Activated CD4-positive, CD25-positive, alpha-beta regulatory T cell treated with anti-CD3 and anti-CD28 coated beads, Interleukin-2, amount 50 U/mL, for 72 hours (primary cell): ENCODE measurements around the gene BTNL9.
"Not testable (repeated sequence)": the region's sequence is repeated elsewhere in the genome, so short reads cannot be mapped to it uniquely, and the experiment has no call there.

Source experiments
- DNase-seq: peaks from one replicate; pipeline ENCODE4 v3.0.0; 2021

The BTNL9 gene

DNA sequence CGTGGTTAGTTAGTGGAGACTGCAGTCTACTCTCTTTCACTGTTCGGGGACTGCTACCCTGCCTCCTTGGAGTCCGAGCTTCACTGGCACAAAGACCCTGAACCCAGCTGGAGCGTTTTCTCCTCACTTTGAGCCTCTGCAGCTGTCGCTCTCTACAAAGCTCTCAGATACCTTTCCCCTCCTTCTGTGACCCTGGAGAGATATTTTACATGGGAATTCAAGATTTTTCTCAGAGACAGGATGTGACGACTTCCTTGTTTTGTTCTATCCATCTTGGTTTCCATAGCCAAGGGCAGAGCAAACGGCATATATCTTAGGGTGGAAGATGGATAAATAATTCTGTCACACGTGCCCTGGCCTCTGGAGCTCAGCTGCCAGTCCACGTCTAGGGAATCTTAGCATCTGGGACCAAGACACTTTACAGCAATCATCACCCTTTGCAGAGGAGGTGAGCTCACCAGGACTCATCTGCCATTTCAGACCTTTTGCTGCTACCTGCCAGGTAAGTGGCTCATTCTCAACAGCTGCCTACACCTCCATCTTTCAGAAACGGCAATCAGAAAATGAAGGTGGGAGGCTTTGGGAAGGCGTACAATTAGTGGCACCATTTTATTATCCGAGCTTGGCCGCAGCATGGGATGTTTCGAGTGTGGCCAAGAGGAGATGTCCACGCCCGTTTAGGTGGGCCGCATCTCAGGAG, at the start of gene BTNL9:
Gene BTNL9 (plus strand): TSS at position 336 of the 700 bp plus-strand sequence. CDS start 5,224 bp downstream, outside the sequence.
- DNase-seq: no peak

DNA sequence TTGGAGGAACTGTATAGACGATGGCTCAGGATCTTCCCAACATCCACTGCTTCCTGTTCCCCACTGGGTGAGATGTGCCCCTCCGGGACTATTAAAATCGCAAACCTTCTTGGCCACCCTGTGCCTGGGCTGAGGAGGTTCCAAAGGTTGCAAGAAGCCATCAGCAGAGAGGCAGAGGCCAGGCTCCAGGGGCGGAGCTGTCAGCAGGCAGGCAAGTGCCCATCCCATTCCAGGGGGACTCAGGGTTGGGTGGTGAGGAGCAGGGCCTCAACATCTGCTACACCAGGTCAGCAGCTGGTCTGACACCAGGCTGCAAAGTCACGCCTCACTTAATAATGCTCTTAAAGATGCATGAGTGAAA, 49.2 kb upstream of the BTNL9 start:
- no peak for DNase-seq

DNA sequence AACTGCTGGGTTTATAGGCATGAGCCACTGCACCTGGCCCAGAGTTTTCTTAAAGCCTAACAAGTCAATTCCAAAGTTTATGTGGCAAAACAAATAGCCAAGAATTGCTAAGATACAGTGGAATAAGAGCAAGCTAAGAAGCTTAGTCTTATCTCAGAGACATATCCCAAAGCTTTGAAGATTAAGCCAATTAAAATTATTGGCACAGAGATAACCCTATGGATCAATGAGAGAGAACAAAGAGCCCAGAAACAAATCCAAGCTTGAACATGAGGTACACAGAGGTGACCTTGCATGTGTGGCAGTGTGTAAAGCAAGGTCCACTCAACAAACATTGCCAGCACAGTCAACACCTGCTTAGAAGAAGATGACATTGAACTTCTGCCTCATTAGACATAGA, 38.1 kb upstream of the BTNL9 start:
- DNase-seq: no peak

DNA sequence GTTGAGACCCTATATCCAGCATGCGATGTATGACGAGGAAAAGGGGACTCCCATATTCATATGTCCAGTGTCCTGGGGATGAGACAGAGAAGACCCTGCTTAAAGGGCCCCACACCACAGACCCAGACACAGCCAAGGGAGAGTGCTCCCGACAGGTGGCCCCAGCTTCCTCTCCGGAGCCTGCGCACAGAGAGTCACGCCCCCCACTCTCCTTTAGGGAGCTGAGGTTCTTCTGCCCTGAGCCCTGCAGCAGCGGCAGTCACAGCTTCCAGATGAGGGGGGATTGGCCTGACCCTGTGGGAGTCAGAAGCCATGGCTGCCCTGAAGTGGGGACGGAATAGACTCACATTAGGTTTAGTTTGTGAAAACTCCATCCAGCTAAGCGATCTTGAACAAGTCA, 34.3 kb upstream of the BTNL9 start:
- DNase-seq: no peak

DNA sequence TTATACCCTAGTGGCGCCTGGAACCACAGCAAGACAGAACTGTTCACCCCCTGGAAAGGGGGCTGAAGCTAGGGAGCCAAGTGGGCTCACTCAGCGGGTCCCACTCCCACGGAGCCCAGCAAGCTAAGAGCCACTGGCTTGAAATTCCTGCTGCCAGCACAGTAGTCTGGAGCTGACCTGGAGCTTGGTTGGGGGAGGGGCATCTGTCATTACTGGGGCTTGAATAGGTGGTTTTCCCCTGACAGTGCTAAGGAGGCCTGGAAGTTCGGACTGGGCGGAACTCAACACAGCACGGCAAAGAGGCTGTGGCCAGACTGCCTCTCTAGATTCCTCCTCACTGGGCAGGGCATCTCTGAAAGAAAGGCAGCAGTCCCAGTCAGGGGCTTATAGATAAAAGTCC, 31.9 kb upstream of the BTNL9 start:
- DNase-seq: no peak

DNA sequence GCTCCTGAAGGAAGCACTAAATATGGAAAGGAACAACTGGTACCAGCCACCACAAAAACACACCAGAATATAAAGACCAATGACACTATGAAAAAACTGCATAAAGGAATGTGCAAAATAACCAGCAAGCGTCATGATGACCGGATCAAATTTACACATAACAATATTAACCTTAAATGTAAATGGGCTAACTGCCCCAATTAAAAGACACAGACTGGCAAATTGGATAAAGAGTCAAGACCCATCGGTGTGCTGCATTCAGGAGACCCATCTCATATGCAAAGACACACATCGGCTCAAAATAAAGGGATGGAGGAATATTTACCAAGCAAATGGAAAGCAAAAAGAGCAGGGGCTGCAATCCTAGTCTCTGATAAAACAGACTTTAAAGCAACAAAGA, 30.0 kb upstream of the BTNL9 start:
- not testable (repeated sequence) for DNase-seq

DNA sequence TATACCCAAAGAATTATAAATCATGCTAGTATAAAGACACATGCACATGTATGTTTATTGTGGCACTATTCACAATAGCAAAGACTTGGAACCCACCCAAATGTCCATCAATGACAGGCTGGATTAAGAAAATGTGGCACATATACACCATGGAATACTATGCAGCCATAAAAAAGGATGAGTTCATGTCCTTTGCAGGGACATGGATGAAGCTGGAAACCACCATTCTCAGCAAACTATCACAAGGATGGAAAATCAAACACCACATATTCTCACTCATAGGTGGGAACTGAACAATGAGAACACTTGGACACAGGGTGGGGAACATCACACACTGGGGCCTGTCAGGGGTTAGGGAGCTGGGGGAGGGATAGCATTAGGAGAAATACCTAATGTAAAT, 25.4 kb upstream of the BTNL9 start:
- DNase-seq: not testable (repeated sequence)

DNA sequence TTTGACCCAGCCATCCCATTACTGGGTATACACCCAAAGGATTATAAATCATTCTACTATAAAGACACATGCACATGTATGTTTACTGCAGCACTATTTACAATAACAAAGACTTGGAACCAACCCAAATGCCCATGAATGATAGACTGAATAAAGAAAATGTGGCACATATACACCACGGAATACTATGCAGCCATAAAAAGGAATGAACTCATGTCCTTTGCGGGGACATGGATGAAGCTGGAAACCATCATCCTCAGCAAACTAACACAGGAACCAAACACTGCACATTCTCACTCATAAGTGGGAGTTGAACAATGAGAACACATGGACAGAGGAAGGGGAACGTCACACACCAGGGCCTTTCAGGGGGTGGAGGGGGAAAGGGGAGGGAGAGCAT, 22.6 kb upstream of the BTNL9 start:
- DNase-seq: not testable (repeated sequence)

DNA sequence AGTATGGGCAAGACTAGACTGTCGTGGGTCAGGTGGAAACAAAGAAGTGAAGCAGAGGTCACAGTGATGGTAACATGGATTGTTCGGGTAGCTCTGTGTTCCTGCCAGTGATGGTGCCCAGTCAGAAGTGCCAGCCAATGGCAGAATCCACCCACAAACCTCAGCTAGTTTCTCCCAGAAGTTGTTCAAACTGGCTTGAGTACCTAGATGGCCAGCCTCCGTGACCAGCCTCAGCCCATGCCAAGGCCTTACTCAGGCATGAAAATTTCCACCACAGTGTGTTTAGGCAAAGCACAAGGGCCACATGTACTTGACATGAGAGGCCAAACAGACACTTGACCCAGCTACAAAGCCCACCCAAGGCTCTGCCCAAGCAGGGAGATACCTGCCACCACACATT, 19.4 kb upstream of the BTNL9 start:
- DNase-seq: no peak

DNA sequence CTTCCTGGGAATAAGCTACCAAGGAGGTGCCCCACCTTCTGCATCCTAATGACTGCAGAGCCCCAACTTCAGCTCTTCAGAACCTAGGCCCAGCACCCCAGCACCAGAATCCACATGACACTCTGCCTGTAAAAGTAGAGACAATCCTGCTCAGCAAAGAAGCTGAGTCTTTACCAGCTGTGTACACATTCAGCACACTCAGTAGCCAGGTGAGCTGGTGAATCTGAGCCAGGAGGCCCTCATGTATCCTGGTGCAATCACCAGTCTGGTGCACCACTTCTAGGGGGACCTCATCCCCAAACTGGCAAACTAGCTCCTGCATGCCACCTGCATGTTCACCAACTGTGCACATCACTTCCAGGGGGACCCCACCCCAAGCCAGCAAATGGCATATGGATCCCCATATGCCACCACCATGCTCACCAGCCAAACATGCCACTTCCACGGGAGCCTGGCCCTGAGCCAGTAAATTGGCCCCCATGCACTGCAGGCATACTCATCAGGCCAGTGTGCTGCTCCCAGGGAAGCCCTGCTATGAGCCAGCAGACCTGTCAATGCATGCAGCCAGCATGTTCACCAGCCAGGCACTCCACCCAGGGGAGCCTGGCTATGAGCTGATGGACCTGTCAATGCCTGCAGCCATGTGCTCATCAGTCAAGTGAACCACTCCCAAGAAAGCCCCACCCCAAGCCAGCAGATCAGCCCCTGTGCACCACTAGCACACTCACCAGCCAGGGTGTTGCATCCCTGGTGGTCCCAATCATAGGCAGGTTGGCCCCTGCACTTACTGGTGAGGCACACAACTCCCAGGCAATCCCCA, 15.6 kb upstream of the BTNL9 start:
- no peak for DNase-seq

DNA sequence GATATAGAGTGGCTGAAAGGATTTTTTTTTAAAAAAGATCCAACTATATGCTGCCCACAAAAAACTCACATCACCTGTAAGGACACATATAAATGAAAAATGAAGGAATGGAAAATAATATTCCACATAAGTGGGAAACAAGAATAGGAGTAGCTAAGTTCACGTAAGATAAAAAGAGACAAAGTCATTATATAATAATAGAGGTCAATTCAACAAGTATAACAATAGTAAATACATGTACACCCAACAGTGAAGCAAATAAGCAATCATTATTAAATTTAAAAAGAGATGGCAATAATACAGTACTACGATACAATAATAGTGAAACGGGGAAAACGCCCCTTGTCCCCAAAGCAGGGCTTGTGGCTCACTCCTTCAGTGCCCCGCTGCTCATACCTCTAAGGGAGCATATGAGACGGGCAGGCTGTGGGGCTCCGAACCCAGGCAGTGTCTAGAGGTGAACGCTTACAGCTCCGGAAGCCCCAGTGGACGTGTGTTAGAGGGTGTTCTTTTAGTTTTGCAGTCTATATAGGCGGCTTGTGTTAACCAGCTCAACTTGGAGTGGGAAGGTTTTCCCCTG, 12.5 kb upstream of the BTNL9 start:
- DNase-seq: no peak

DNA sequence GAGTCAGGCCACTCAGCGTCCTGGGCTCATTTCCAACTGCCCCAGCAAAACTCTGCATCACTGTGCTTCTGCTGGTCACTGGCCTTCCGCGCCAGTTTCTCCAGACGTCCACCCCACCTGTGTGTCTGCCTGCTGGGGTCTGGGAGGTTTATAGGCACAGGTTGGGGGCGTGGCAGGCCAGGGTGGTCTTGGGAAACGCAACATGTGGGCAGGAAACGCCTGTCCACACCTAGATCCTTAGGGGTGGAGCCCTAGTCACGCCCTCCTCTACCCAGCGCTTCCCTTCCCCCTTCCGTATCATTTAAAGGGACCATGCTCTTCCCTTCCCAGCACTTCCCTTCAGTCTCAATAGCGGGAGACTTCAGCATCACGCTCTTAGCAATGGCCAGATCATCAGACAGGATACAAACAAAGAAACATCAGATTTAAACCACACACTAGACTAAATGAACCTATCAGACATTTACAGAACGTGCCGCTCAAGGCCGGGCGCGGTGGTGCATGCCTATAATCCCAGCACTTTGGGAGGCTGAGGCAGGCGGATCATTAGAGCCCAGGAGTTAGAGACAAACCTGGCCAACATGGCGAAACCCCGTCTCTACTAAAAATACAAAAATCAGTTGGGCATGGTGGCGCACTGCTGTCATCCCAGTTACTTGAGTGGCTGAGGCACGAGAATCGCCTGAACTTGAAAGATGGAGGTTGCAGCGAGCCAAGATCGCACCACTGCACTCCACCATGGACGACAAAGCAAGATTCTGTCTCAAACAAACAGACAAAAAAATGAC, 11.8 kb upstream of the BTNL9 start:
- no peak for DNase-seq

DNA sequence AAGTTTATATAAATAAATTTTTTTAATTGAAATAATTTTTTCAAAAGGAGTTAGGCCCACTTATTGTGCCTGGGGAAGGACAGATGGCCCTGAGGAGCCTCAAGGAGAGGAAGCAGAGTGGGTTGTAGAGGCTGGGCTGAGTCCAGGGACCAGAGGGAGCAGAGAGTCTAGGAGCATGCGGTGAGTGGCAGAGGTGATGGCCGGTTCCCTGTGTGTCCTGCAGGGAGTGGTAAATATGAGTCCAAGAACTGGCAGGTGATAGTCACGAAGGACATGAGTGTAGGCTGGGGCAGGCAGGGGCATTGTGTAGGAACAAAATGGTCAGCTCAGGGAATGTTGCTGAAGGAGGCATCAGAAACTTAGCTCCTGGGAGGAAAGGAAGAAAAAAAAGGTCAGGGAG, 8.3 kb upstream of the BTNL9 start:
- no peak for DNase-seq

DNA sequence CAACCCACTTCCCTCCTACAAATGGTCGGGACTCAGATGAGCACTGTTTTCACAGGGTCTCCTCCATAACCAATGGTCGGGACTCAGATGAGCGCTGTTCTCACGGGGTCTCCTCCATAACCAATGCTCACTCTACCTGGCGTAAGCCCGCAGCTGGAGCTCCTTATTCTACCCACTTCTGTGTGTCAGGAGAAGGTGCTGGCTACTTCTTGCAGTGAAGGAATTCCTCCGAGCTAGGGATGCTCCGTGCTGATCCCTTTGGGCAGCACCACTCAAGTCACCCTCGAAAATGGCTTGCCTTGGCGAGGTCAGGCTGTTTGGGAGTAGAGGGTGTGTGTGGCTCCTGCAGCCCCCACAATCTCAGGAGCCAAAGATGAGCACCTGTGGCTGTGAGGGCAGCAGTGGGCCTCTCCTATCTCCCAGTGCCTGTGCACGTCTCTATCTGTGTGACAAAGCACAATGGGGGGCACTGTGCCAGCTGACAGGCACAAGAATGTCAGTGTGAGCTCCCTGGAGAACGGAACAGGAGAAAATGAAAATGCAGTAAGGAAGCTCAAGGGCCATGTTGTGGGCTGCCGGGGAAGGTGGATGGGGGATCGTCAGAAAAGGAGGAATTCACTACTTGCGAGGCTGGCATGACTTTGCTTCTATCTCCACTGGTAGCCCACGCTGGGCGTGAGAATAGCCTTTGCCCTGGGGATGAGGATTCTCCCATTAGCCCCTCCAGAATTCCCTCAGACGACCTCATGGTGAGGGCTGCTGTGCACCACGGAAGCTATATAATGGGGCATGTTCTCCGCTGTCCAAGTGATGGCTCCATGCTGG, 3.9 kb upstream of the BTNL9 start:
- no peak for DNase-seq

DNA sequence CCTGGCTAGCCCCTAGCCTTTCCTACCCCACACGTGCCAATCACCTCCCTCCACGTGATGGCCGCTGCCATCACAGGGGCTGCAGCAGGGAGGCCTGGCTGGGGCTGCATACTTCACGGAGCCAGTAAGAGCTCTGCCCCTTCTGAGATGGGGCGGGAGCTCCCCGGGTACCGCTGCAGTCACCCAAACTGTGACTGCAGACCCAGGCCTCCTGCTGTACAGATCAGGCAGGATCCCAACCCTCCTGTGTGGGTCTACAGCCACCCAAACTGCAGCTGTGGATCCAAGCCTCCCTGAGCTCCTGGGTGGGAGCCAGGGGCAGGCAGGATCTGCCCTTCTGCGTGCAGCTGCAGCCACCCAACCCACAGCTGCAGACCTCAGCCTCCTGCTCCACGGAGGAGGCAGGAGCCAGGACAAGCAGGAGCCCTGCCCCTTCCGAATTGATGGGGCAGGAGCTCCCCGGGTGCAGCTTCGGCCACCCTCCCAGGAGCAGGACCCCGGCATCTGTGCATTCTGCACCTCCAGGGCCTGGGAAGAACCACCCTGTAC, 3.2 kb upstream of the BTNL9 start:
- DNase-seq: no peak

DNA sequence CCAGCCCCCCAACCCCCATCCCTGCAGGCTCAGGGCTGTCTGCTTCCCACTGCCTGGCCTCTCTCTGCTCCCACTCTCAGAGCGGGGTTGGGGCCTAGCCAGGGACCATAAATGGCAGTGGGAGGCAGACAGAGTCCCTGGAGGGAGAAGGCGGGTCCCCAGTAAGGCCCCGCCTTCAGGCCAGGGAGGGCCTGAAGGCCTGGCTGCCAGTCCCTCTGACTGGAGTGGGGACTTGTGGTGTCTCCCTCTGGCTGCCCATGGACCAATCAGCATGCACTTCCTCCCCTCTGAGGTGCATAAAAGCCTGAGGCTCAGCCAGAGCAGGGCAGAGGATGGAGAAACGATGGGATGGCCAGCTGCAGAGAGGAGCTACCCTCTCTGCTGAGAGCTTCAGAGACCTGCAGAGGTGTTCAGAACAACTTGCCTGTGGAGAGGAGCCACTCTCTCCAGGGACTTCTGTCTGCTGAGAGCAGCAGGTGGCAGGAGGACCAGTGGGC, 2.7 kb upstream of the BTNL9 start:
- no peak for DNase-seq

DNA sequence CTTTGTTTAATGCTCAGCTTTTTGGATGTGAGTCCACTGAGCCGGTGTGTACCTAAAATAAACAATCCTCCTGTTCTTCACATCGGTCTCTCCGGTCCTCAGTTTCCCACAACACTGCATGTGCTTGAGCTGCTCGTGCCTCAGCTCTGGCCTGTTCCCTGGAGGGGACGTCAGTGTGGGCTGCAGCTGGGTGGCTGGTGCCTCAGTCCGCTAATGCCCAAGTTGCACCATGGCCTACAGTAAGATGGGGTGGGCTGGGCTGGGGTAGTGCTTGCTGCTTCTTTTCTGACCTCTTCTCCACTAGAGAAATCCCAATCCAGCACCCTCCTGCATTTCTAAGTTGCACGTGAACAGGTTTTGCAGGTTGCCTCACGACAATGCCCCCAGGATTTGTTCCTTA, 595 bp upstream of the BTNL9 start:
- no peak for DNase-seq

DNA sequence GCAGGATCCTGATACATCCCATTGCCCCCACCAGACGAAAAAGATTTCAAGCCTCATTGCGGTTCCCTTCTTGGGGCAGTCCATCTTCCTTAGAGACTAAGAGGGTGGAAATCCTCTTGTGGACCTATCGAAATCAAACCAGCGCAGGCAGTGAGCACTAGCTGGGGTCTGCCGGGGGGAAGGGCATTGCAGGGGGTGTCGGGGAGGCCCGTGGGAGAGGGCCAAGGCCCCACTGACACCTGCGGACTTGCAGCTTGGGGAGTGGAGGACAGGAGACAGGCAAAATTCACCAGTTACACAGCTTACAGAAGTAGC, 522 bp downstream of the BTNL9 start:
- no peak for DNase-seq

DNA sequence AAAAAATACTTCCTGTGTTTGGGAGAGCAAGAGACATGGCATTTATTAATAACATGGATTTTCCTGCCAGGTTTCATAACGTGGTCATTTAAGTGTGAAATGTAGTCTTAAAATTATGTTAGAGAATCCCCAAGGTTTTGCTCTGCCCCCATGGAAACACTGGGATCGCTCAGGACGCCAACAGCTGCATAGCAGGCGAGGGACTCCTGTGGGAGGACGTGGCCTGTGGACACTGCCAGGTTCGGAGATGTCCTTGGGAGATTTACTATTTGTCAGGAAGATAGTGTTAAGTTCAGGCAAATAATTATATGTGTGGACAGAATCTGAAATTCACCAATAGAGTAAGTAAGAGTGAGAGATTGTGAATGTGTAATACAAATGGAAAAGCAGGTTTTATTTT, 977 bp downstream of the BTNL9 start:
- DNase-seq: no peak

DNA sequence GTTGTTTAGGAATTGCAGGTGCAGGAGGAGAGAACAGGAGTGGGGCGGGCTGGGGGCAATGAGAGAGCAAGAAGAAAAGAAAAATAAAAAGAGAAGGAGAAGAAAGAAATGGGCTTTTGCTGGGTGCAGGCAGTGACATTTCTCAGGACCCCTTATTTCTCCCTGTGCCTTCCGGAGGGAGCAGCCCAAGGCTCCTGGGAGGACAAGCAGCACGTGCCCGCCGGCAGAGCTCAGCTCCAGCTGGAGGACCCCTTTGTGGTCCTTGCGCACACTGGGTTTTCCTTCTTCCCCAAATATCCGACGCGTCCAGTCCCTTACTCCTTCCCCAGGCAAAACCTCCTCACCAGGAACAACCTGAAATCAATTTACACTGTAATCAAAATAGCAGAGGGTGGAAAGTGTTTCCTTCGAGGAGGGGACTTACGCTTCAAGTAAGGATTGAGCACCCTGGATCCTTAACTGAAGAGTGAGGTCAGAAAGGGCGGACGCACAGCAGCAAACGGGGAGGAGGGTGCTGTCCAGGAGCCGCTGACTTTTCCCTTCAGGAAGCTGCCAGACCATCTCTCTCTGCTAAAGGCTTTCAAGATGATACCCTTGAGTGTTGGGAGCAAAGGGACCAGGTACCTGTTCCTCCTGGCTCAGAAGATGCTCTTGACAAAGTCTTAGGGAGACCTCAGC, 2.1 kb downstream of the BTNL9 start:
- no peak for DNase-seq

DNA sequence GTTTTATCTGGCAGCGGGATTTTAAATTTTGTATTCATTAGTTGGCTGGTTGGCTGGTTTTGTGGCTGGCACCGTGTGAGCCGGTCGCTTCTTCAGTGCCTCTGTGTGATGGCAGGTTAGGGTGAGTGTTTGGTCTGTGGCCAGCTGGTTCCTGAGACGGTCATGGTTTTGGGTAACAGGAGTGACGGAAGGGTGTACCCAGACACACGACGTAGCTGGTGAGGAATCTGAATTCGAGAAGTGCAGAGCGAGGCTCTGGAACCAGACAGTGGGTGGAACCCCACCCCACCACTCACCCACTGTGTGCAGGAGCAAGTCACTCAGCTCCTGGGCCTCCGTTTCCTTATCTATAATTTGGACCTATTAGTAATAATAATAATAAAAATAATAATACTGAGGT, 2.7 kb downstream of the BTNL9 start:
- DNase-seq: no peak
